Gastroesophageal sphincter (tissue), 4 donors: ENCODE data around the gene SCAMP2. TPM values are rescaled to one million over a fixed set of nuclear protein-coding genes. Genes with fewer than 3 reads are reported as not detected.
"Not testable (repeated sequence)": the region's sequence is repeated elsewhere in the genome, so short reads cannot be mapped to it uniquely, and the experiment has no call there.

ENCODE experiments used
- ATAC-seq: fragments of 150-250 bp; one replicate; pipeline ENCODE4 v1.9.1; 2016; ENCODE audit warnings: mild to moderate bottlenecking, moderate library complexity
- H3K27ac ChIP-seq, 4 donors: fragments of 200-600 bp; sonication (generic) in 3 of 4; 1 replicate in 3 of 4; 2 replicates in 1 of 4; pipeline ENCODE4 v1.5.1; 2016 to 2019
- H3K27me3 ChIP-seq: fragments of 200-600 bp; sonication (generic); one replicate; pipeline ENCODE4 v1.5.1; 2019
- H3K36me3 ChIP-seq, 2 donors: fragments of 200-600 bp; sonication (generic); one replicate each; pipeline ENCODE4 v1.5.1; 2019; ENCODE audit warnings: control low read depth in 1 of 2
- H3K4me1 ChIP-seq, 3 donors: fragments of 200-600 bp; sonication (generic); 1 replicate in 2 of 3; 2 replicates in 1 of 3; pipeline ENCODE4 v1.5.1; 2016 to 2019; ENCODE audit warnings: control low read depth in 2 of 3
- H3K4me3 ChIP-seq, 2 donors: fragments of 200-600 bp; sonication (generic); one replicate each; pipeline ENCODE4 v1.5.1; 2019; ENCODE audit warnings: mild to moderate bottlenecking in 1 of 2, moderate library complexity in 1 of 2
- H3K9me3 ChIP-seq, 3 donors: fragments of 200-600 bp; sonication (generic); one replicate each; pipeline ENCODE4 v1.5.1; 2017 to 2019; ENCODE audit warnings: control low read depth in 2 of 3
- CTCF ChIP-seq, 4 experiments: fragments of 200-600 bp in 2 of 4; fragments of 450-650 bp in 2 of 4; sonication (generic) in 1 of 4; IDR thresholded peaks; one replicate each; pipeline ENCODE4 v1.5.1; 2017 to 2019; ENCODE audit warnings: antibody characterized with exemption in 4 of 4, mild to moderate bottlenecking in 2 of 4, moderate library complexity in 2 of 4
- EP300 ChIP-seq: sonication (generic); formaldehyde crosslinking; IDR thresholded peaks from one replicate; pipeline ENCODE4 v1.6.1; 2017; ENCODE audit warnings: antibody characterized with exemption, mild to moderate bottlenecking
- POLR2A ChIP-seq, 2 donors: fragments of 450-650 bp; IDR thresholded peaks; one replicate each; pipeline ENCODE4 v1.6.1; 2017; ENCODE audit warnings: antibody characterized with exemption in 2 of 2, mild to moderate bottlenecking in 2 of 2, moderate library complexity in 1 of 2
- POLR2AphosphoS5 ChIP-seq: sonication (generic); formaldehyde crosslinking; IDR thresholded peaks from one replicate; pipeline ENCODE4 v1.6.1; 2017; ENCODE audit warnings: antibody characterized with exemption
- WGBS, 2 donors: methylation state at CpG; one replicate each; pipeline ENCODE4 v1.1.5; 2018; ENCODE audit warnings: low coverage in 1 of 2; 5-methylcytosine and 5-hydroxymethylcytosine counted together
- total RNA-seq, 4 donors: library from RNA; depleted of rRNA; stranded (reverse); fragments of >200 nt; gene quantifications; one replicate each; pipeline ENCODE4 v1.1.0, GENCODE V29; 2016

The SCAMP2 gene
- total RNA-seq, 4 donors from 2014 or later: 45.6 to 111 (median 72.1) TPM

DNA sequence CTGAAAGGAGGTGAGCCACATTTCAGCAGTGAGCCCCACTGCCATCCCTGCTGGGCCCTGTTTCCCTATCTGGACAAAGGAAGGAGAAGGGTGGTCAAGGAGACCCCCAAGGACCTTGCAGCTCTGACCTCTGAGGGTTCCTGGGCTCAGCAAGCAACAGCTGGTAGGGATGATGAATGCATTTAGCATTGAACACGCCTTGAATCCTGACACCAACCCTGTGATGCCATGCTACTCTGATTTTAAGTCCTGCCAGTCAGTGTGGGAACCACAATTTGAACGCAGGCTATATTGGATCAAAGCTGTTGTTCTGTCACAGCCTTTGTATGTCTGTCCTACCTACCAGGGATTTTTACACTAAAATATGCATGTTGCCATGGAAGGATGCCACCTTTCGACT lies 23.2 kb upstream of the SCAMP2 start:
- H3K36me3 ChIP-seq: peaks cover 0 to 97% of the 10 kb centered on the region in 2 donors
- 80 to 92% methylated on average over 1 to 2 of the region's 3 CpGs for WGBS, 2 donors

GRCh38 chr15:74895830-74896229 lies 22.7 kb upstream of the SCAMP2 start:
- Histone ChIP-seq H3K4me1 (peaks cover 0 to 9% (median 0%) of the 10 kb centered on the region in 3 donors), H3K36me3 (peaks cover 0 to 94% of the 10 kb centered on the region in 2 donors), H3K27ac (no peak overlapping the region), H3K27me3 (no peaks in the 10 kb centered on the region), H3K4me3 (no peak overlapping the region), H3K9me3 (no peaks in the 10 kb centered on the region)
- TF ChIP-seq POLR2AphosphoS5: no peak
- TF ChIP-seq EP300: no peak
- TF ChIP-seq POLR2A (IDR thresholded peaks at IDR 0.05): no peak
- TF ChIP-seq CTCF (IDR thresholded peaks at IDR 0.05): no peak
- 82 to 100% methylated on average over 2 to 3 of the region's 6 CpGs for WGBS, 2 donors
- ATAC-seq: no peak

More for the DNA sequence above, 23.2 kb upstream of the SCAMP2 start:
- Histone ChIP-seq H3K4me1 (peaks cover 0 to 9% (median 2%) of the 10 kb centered on the region in 3 donors), H3K27me3 (no peaks in the 10 kb centered on the region), H3K27ac (no peak overlapping the region), H3K4me3 (no peak overlapping the region), H3K9me3 (no peaks in the 10 kb centered on the region)
- ATAC-seq: no peak
- no peak for TF ChIP-seq POLR2A (IDR thresholded peaks at IDR 0.05)
- no peak for TF ChIP-seq EP300

GRCh38 chr15:74894383-74894782 lies 21.2 kb upstream of the SCAMP2 start:
- not testable (repeated sequence) for H3K27ac ChIP-seq, H3K27me3 ChIP-seq, H3K9me3 ChIP-seq, H3K4me3 ChIP-seq, ATAC-seq
- WGBS, 2 donors: 90 to 93% methylated on average over 3 to 4 of the region's 7 CpGs
- peaks cover 0 to 19% (median 5%) of the 10 kb centered on the region in 3 donors for H3K4me1 ChIP-seq
- H3K36me3 ChIP-seq: peaks cover 0 to 80% of the 10 kb centered on the region in 2 donors

- no peak for TF ChIP-seq CTCF (IDR thresholded peaks at IDR 0.05)
- no peak for TF ChIP-seq POLR2AphosphoS5
- TF ChIP-seq POLR2A (IDR thresholded peaks at IDR 0.05): no peak
- no peak for TF ChIP-seq EP300
- no peak for ATAC-seq
- no peak overlapping the region for H3K4me3 ChIP-seq
- H3K27ac ChIP-seq: no peak overlapping the region
- peaks cover 0 to 72% of the 10 kb centered on the region in 2 donors for H3K36me3 ChIP-seq
- no peaks in the 10 kb centered on the region for H3K9me3 ChIP-seq
- no peaks in the 10 kb centered on the region for H3K27me3 ChIP-seq
- WGBS, 2 donors: 100% methylated on average over 1 of the region's 3 CpGs; no CpG with 5 or more reads in 1 of the 2 donors
- H3K4me1 ChIP-seq: peaks cover 0 to 27% (median 10%) of the 10 kb centered on the region in 3 donors
These were observed 20.5 kb upstream of the SCAMP2 start for GRCh38 chr15:74893627-74894026.

- TF ChIP-seq EP300 (no peak), CTCF (IDR thresholded peaks at IDR 0.05) (no peak)
- WGBS, 2 donors: 100% methylated on average over 1 of the region's 2 CpGs
- Histone ChIP-seq H3K4me1 (peaks cover 0 to 29% (median 11%) of the 10 kb centered on the region in 3 donors), H3K36me3 (peaks cover 0 to 65% of the 10 kb centered on the region in 2 donors), H3K9me3 (no peaks in the 10 kb centered on the region), H3K27me3 (no peaks in the 10 kb centered on the region), H3K27ac (no peak overlapping the region), H3K4me3 (no peak overlapping the region)
- ATAC-seq: no peak
These were observed 19.8 kb upstream of the SCAMP2 start for GRCh38 chr15:74892931-74893330.

- H3K9me3 ChIP-seq: no peaks in the 10 kb centered on the region
- no peak overlapping the region for H3K4me3 ChIP-seq
- H3K27me3 ChIP-seq: no peaks in the 10 kb centered on the region
- H3K27ac ChIP-seq: no peak overlapping the region
- H3K36me3 ChIP-seq: peaks cover 0 to 59% of the 10 kb centered on the region in 2 donors
- peaks cover 0 to 29% (median 11%) of the 10 kb centered on the region in 3 donors for H3K4me1 ChIP-seq
- no peak for ATAC-seq
- no peak for TF ChIP-seq POLR2A (IDR thresholded peaks at IDR 0.05)
- TF ChIP-seq POLR2AphosphoS5: no peak
- no peak for TF ChIP-seq CTCF (IDR thresholded peaks at IDR 0.05)
- no peak for TF ChIP-seq EP300
- 100% methylated on average over 1 of the region's 3 CpGs; no CpG with 5 or more reads in 1 of the 2 donors for WGBS, 2 donors
These were observed 19.1 kb upstream of the SCAMP2 start for GRCh38 chr15:74892313-74892712.
